Adrenal gland (tissue), 12 donors: ENCODE results near the gene OSM. TPM values are rescaled to one million over a fixed set of nuclear protein-coding genes. Genes with fewer than 3 reads are reported as not detected.
"Not testable (repeated sequence)": the region's sequence is repeated elsewhere in the genome, so short reads cannot be mapped to it uniquely, and the experiment has no call there.

Source experiments
- DNase-seq, 7 donors: peaks; one replicate each; pipeline ENCODE4 v3.0.0-alpha.2; 2019 to 2020
- H3K27ac ChIP-seq, 5 donors: fragments of 200-600 bp; sonication (generic) in 4 of 5; 1 replicate in 3 of 5; 2 replicates in 2 of 5; pipeline versions ENCODE4 v1.5.1 to v1.8.0; 2016 to 2020; ENCODE audit warnings: mild to moderate bottlenecking in 1 of 5
- H3K27me3 ChIP-seq: fragments of 200-600 bp; 2 replicates; pipeline ENCODE4 v1.8.0; 2021
- H3K36me3 ChIP-seq, 2 donors: fragments of 200-600 bp; replicated peaks in 1 of 2; 1 replicate in 1 of 2; 2 replicates in 1 of 2; pipeline versions ENCODE4 v1.5.1 to v1.8.0; 2018 to 2022
- H3K4me1 ChIP-seq, 2 donors: fragments of 200-600 bp; replicated peaks in 1 of 2; 1 replicate in 1 of 2; 2 replicates in 1 of 2; pipeline versions ENCODE4 v1.5.1 to v1.8.0; 2018 to 2021
- H3K4me3 ChIP-seq, 4 donors: fragments of 200-600 bp; sonication (generic) in 3 of 4; one replicate each; pipeline ENCODE4 v1.5.1; 2016 to 2018
- H3K9me3 ChIP-seq, 3 donors: fragments of 200-600 bp; sonication (generic) in 1 of 3; replicated peaks in 1 of 3; 1 replicate in 2 of 3; 2 replicates in 1 of 3; pipeline versions ENCODE4 v1.5.1 to v1.8.0; 2016 to 2021
- POLR2A ChIP-seq, 2 donors: fragments of 450-650 bp; IDR thresholded peaks; one replicate each; pipeline ENCODE4 v1.6.1; 2017; ENCODE audit warnings: antibody characterized with exemption in 2 of 2, mild to moderate bottlenecking in 2 of 2, moderate library complexity in 1 of 2
- WGBS, 4 donors: extraction: QIAGEN DNeasy Blood & Tissue Kit in 2 of 4; methylation state at CpG; one replicate each; pipeline versions ENCODE4 v1.1.5 to v1.1.7; 2013 to 2017; 5-methylcytosine and 5-hydroxymethylcytosine counted together
- intact Hi-C, 2 donors: fragments of 100-400 bp; cut with DNase I; formaldehyde crosslinking; loops; one replicate each; pipeline versions ENCODE4 v1.14.1 to v1.15.0; 2022 to 2023
- polyA plus RNA-seq, 3 donors: library from polyadenylated mRNA; stranded (reverse); fragments of 200-250 nt in 2 of 3; fragments of 350-450 nt in 1 of 3; fragmentation: Illumina TruSeq in 1 of 3; extraction: RNeasy Lipid Tissue Mini Kit (QIAGEN cat#74804) in 1 of 3; gene quantifications; one replicate each; pipeline ENCODE4 v1.2.3, GENCODE V29; 2013 to 2014
- total RNA-seq, 9 donors: library from RNA; depleted of rRNA in 4 of 9; stranded (reverse); fragments of >200 nt in 4 of 9; fragments of 120-200 nt in 1 of 9; fragmentation: NEBNext Ultra II Directional in 1 of 9; extraction: Animal tissue kit (Norgen Biotek cat#: 25700) in 1 of 9; gene quantifications; one replicate each; pipeline versions ENCODE4 v1.1.0 to v1.2.4, GENCODE V29; 2013 to 2023
- TF ChIP-seq, protein P1 (sequence below), 6 experiments: fragments of 450-650 bp in 4 of 6; fragments of 200-600 bp in 2 of 6; sonication (generic) in 1 of 6; IDR thresholded peaks; 1 replicate in 5 of 6; 2 replicates in 1 of 6; pipeline versions ENCODE4 v1.5.1 to v1.8.0; 2016 to 2021; ENCODE audit warnings: antibody characterized with exemption in 6 of 6, mild to moderate bottlenecking in 2 of 6, moderate library complexity in 1 of 6
- donor health status: healthy with polysubstance abuse.
- donor health status: Bipolar disorder and iron deficiency.
- donor health status: DM: yes; HTN: yes; CAD: no.
- donor health status: DM: no; HTN: no; CAD: no.
- donor health status: DM: no; HTN: no; CAD: no.
- donor health status: DM: yes; HTN: yes; CAD: no.

OSM gene
- total and polyA plus RNA-seq, 12 donors, result 0.44 to 8.1 (median 1.5) TPM; not detected in 1

DNA sequence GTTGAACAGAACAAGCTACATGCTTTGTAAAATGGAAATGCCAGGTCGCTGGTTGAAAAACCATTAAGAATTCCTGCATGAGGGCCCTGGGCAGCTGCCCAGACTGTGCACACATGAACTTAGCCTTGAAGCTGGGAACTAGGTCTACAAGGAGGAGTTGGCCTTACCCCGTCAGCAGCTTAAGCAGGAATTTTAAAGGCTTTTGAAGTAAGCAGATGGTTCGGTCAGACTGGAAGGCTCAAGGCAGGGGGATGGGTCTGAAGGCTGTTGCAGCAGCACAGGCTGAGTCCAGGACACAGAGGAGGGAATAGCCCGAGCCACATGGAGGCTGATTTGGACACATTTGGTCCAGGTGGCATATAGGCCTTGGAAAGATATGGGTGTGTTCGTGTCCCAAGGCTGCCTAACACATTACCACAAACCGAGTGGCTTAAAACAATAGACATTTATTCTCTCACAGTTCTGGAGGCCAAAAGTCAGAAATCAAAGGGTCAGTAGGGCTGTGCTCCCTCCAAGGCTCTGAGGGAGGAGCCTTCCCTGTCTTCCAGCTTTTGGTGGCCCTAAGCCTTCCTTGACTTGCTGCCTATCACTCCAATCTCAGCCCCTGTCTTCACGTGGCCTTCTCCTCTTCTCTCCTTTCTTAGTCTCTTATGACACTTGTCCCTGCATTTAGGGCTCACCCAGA is 31.7 kb downstream of the OSM start:
- peak in 6 of 7 donors; percentile 58 to 84 (median 74) for DNase-seq
- Histone ChIP-seq H3K36me3 (no peaks in the 10 kb centered on the region), H3K4me1 (peaks cover 25 to 26% of the 10 kb centered on the region in 2 donors), H3K9me3 (no peaks in the 10 kb centered on the region), H3K27me3 (no peaks in the 10 kb centered on the region), H3K4me3 (no peak overlapping the region), H3K27ac (peak overlapping the region in 4 of 5 donors; percentile 32 to 81 (median 52))
- intact Hi-C loops, result no loop called here
- 34 to 48% (median 36%) methylated on average over 5 to 7 of the region's 7 CpGs for WGBS, 4 donors
- TF ChIP-seq POLR2A (IDR thresholded peaks at IDR 0.05), result no peak
- TF ChIP-seq, protein P1, sequence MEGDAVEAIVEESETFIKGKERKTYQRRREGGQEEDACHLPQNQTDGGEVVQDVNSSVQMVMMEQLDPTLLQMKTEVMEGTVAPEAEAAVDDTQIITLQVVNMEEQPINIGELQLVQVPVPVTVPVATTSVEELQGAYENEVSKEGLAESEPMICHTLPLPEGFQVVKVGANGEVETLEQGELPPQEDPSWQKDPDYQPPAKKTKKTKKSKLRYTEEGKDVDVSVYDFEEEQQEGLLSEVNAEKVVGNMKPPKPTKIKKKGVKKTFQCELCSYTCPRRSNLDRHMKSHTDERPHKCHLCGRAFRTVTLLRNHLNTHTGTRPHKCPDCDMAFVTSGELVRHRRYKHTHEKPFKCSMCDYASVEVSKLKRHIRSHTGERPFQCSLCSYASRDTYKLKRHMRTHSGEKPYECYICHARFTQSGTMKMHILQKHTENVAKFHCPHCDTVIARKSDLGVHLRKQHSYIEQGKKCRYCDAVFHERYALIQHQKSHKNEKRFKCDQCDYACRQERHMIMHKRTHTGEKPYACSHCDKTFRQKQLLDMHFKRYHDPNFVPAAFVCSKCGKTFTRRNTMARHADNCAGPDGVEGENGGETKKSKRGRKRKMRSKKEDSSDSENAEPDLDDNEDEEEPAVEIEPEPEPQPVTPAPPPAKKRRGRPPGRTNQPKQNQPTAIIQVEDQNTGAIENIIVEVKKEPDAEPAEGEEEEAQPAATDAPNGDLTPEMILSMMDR (IDR thresholded peaks at IDR 0.05), result no peak

DNA sequence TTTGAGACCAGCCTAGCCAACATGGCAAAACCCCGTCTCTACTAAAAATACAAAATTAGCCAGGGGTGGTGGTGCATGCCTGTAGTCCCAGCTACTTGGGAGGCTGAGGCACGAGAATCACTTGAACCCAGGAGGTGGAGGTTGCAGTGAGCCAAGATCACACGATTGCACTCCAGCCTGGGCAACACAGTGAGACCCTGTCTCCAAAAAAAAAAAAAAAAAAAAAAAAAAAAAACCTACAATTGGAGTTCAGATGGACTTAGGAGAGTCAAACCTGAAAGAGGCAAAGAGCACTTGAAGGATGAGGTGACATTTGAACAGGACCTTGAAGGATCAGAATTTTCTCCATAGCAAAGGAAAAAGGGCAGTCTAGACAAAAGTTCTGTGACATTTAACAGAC is 32.3 kb downstream of the OSM start:
- DNase-seq, H3K9me3 ChIP-seq, H3K27me3 ChIP-seq, H3K4me3 ChIP-seq, H3K36me3 ChIP-seq, intact Hi-C loops: not testable (repeated sequence)
- H3K27ac ChIP-seq, result peak overlapping the region in 2 of 5 donors; percentile 55 to 81
- 89 to 95% (median 94%) methylated on average over 3 of the region's 3 CpGs for WGBS, 4 donors
- H3K4me1 ChIP-seq, result peaks cover 25 to 26% of the 10 kb centered on the region in 2 donors

DNA sequence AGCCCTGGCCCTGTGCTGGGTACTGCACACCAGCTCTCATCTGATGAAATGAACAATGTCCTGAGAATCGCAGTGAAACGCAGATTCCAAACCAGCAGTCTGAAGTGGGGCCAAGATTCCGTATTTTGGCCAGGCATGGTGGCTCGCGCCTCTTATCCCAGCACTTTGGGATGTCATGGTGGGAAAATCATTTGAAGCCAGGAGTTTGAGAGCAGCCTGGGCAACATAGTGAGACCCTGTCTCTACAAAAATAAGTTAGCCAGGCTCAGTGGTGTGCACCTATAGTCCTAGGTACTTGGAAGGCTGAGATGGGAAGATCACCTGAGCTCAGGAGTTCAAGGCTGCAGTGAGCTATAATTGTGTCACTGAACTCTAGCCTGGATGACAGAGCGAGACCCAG is 33.1 kb downstream of the OSM start:
- intact Hi-C loops, result no loop called here
- no peak for TF ChIP-seq POLR2A (IDR thresholded peaks at IDR 0.05)
- TF ChIP-seq, protein P1 (IDR thresholded peaks at IDR 0.05), result no peak
- no peaks in the 10 kb centered on the region for H3K9me3 ChIP-seq
- no peaks in the 10 kb centered on the region for H3K36me3 ChIP-seq
- WGBS, 4 donors, result 86 to 98% (median 92%) methylated on average over 6 of the region's 6 CpGs
- H3K4me3 ChIP-seq, result no peak overlapping the region
- H3K27ac ChIP-seq, result no peak overlapping the region
- H3K27me3 ChIP-seq, result no peaks in the 10 kb centered on the region
- DNase-seq, result no peak
- peaks cover 23 to 26% of the 10 kb centered on the region in 2 donors for H3K4me1 ChIP-seq

DNA sequence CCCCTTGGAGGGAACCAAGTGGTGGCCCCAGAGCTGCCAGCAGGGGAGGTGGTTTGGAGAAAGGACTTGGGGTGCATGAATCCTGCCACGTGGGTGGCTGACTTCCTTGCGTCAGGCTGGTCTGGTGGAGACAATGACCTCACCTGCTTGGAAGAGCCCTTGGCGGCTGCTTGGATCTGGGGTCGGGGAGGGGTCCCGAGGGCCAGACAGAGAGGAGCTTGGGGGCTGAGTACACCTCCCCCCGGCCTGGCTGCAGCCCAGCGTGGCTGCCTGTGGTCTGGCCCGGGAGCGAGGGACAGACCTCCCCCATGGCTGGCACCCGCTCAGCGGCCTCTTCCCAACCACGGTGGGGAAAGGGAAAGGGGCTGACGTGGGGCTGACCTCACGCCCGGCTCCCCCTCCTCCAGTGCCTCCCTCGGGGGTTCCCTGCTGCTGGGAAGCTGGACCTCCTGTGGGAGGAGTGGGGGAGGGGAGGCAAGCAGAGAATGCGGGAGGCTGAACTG is 33.9 kb downstream of the OSM start:
- Histone ChIP-seq H3K4me3 (no peak overlapping the region), H3K27me3 (no peaks in the 10 kb centered on the region), H3K9me3 (no peaks in the 10 kb centered on the region), H3K27ac (no peak overlapping the region), H3K36me3 (no peaks in the 10 kb centered on the region), H3K4me1 (peaks cover 15 to 18% of the 10 kb centered on the region in 2 donors)
- 59 to 81% (median 67%) methylated on average over 6 to 17 of the region's 17 CpGs for WGBS, 4 donors
- TF ChIP-seq, protein P1 (IDR thresholded peaks at IDR 0.05), result no peak
- TF ChIP-seq POLR2A (IDR thresholded peaks at IDR 0.05), result no peak
- intact Hi-C loops, result no loop called here
- DNase-seq, result no peak
